Measurements from ENCODE around the gene EPHX1. TPM values are rescaled to one million over a fixed set of nuclear protein-coding genes. Genes with fewer than 3 reads are reported as not detected.

Gene EPHX1
- total RNA-seq, 5 donors from 2014 or later (not counting 1 experiment from before 2014, with no cell fraction given) = 0.98 to 5.2 (median 3.7) TPM

- Mint-ChIP-seq H3K4me1 (peaks cover 32 to 38% (median 34%) of the 10 kb centered on the region in 3 donors), H3K27me3 (no peaks in the 10 kb centered on the region), H3K4me3 (no peak overlapping the region), H3K27ac (peak overlapping the region; percentile 23 to 81), H3K9me3 (no peaks in the 10 kb centered on the region), H3K36me3 (no peaks in the 10 kb centered on the region)
- Histone ChIP-seq H3K27me3 (replicated peaks in 1 of 2; ENCODE audit: control insufficient read depth in 2 of 2, extremely low read depth in 1 of 2, insufficient read depth in 2 of 2, low read length in 1 of 2) (no peaks in the 10 kb centered on the region), H3K4me3 (ENCODE audit: control insufficient read depth in 1 of 2, extremely low read depth in 1 of 2, low read length in 1 of 2) (no peak overlapping the region), H3K36me3 (ENCODE audit: control insufficient read depth in 2 of 2, extremely low read depth in 1 of 2, insufficient read depth in 1 of 2, low read length in 1 of 2) (no peaks in the 10 kb centered on the region), H3K27ac (ENCODE audit: low read length) (no peak overlapping the region), H3K9me3 (no peaks in the 10 kb centered on the region), H3K4me1 (ENCODE audit: control insufficient read depth in 1 of 2, extremely low read depth in 1 of 2, insufficient read depth in 2 of 2, low read length in 2 of 2) (peaks cover 0 to 34% of the 10 kb centered on the region in 2 experiments)
- WGBS (ENCODE audit: insufficient coverage) = no CpG with 5 or more reads among the region's 1 CpG
- no peak for ATAC-seq (replicated peaks in 1 of 4)
- no peak for DNase-seq
- ChIA-PET CTCF (no interaction called here), POLR2A (interaction anchor here (0.5 to 0.6 kb wide), 2 partner anchors 113 to 280 kb away, joined by 3 to 5 read pairs; no protein-coding TSS in a partner anchor)
Observed at GRCh38 chr1:225840223-225840610, 30.3 kb downstream of the EPHX1 start.

- Mint-ChIP-seq H3K4me1 (peaks cover 32 to 38% (median 34%) of the 10 kb centered on the region in 3 donors), H3K36me3 (no peaks in the 10 kb centered on the region), H3K9me3 (no peaks in the 10 kb centered on the region), H3K27me3 (no peaks in the 10 kb centered on the region), H3K4me3 (no peak overlapping the region), H3K27ac (peak overlapping the region; percentile 16 to 81)
- ATAC-seq (replicated peaks in 1 of 4) (no peak), DNase-seq (no peak)
- Histone ChIP-seq H3K9me3 (no peaks in the 10 kb centered on the region), H3K27me3 (replicated peaks in 1 of 2; ENCODE audit: control insufficient read depth in 2 of 2, extremely low read depth in 1 of 2, insufficient read depth in 2 of 2, low read length in 1 of 2) (no peaks in the 10 kb centered on the region), H3K4me1 (ENCODE audit: control insufficient read depth in 1 of 2, extremely low read depth in 1 of 2, insufficient read depth in 2 of 2, low read length in 2 of 2) (peaks cover 0 to 34% of the 10 kb centered on the region in 2 experiments), H3K27ac (ENCODE audit: low read length) (no peak overlapping the region), H3K36me3 (ENCODE audit: control insufficient read depth in 2 of 2, extremely low read depth in 1 of 2, insufficient read depth in 1 of 2, low read length in 1 of 2) (no peaks in the 10 kb centered on the region), H3K4me3 (ENCODE audit: control insufficient read depth in 1 of 2, extremely low read depth in 1 of 2, low read length in 1 of 2) (no peak overlapping the region)
- ChIA-PET CTCF (no interaction called here), POLR2A (interaction anchor here (0.5 to 0.7 kb wide), 2 partner anchors 113 to 277 kb away, joined by 4 to 5 read pairs; no protein-coding TSS in a partner anchor)
- 100% methylated on average over 2 of the region's 4 CpGs for WGBS (ENCODE audit: insufficient coverage)
Observed at GRCh38 chr1:225840713-225841112, 30.8 kb downstream of the EPHX1 start.

- Histone ChIP-seq H3K9me3 (no peaks in the 10 kb centered on the region), H3K27ac (ENCODE audit: low read length) (peak overlapping the region; percentile 15), H3K27me3 (replicated peaks in 1 of 2; ENCODE audit: control insufficient read depth in 2 of 2, extremely low read depth in 1 of 2, insufficient read depth in 2 of 2, low read length in 1 of 2) (no peaks in the 10 kb centered on the region), H3K36me3 (ENCODE audit: control insufficient read depth in 2 of 2, extremely low read depth in 1 of 2, insufficient read depth in 1 of 2, low read length in 1 of 2) (peaks cover 8 to 13% of the 10 kb centered on the region in 2 donors), H3K4me1 (ENCODE audit: control insufficient read depth in 1 of 2, extremely low read depth in 1 of 2, insufficient read depth in 2 of 2, low read length in 2 of 2) (peaks cover 0 to 45% of the 10 kb centered on the region in 2 experiments), H3K4me3 (ENCODE audit: control insufficient read depth in 1 of 2, extremely low read depth in 1 of 2, low read length in 1 of 2) (no peak overlapping the region)
- Mint-ChIP-seq H3K27me3 (no peaks in the 10 kb centered on the region), H3K9me3 (no peaks in the 10 kb centered on the region), H3K4me1 (peaks cover 35 to 50% (median 40%) of the 10 kb centered on the region in 3 donors), H3K27ac (peak overlapping the region; percentile 75 to 80), H3K36me3 (peaks cover 8% of the 10 kb centered on the region), H3K4me3 (no peak overlapping the region)
- ATAC-seq (replicated peaks in 1 of 4) (peak; percentile 36 to 60 (median 50)), DNase-seq (peak in 6 of 35 experiments; percentile 7 to 37 (median 18))
- 61% methylated on average over 10 of the region's 12 CpGs for WGBS (ENCODE audit: insufficient coverage)
- CTCF ChIA-PET = interaction anchor here (0.6 to 0.7 kb wide), 3 partner anchors 146 to 1426 kb away, joined by 3 to 4 read pairs (median 3); no protein-coding TSS in a partner anchor
- POLR2A ChIA-PET = interaction anchor here in 1 of 2 donors (0.7 kb wide), 1 partner anchor 9 kb away, joined by 6 read pairs; no protein-coding TSS in a partner anchor
Observed at GRCh38 chr1:225842074-225842473, 32.1 kb downstream of the EPHX1 start.

- H3K4me1 Mint-ChIP-seq = peaks cover 43 to 54% (median 47%) of the 10 kb centered on the region in 3 donors
- H3K27me3 Mint-ChIP-seq = no peaks in the 10 kb centered on the region
- Histone ChIP-seq H3K4me1 (ENCODE audit: control insufficient read depth in 1 of 2, extremely low read depth in 1 of 2, insufficient read depth in 2 of 2, low read length in 2 of 2) (peaks cover 0 to 53% of the 10 kb centered on the region in 2 experiments), H3K36me3 (ENCODE audit: control insufficient read depth in 2 of 2, extremely low read depth in 1 of 2, insufficient read depth in 1 of 2, low read length in 1 of 2) (peaks cover 9 to 19% of the 10 kb centered on the region in 2 donors), H3K27me3 (replicated peaks in 1 of 2; ENCODE audit: control insufficient read depth in 2 of 2, extremely low read depth in 1 of 2, insufficient read depth in 2 of 2, low read length in 1 of 2) (no peaks in the 10 kb centered on the region), H3K27ac (ENCODE audit: low read length) (peak overlapping the region; percentile 15), H3K4me3 (ENCODE audit: control insufficient read depth in 1 of 2, extremely low read depth in 1 of 2, low read length in 1 of 2) (no peak overlapping the region), H3K9me3 (no peaks in the 10 kb centered on the region)
- ChIA-PET POLR2A (no interaction called here), CTCF (interaction anchor here (0.6 to 0.7 kb wide), 2 partner anchors 471 to 1427 kb away, joined by 3 read pairs; no protein-coding TSS in a partner anchor)
- peak overlapping the region; percentile 75 to 80 for H3K27ac Mint-ChIP-seq
- ATAC-seq (replicated peaks in 1 of 4) = no peak
- H3K4me3 Mint-ChIP-seq = no peak overlapping the region
- no peaks in the 10 kb centered on the region for H3K9me3 Mint-ChIP-seq
- H3K36me3 Mint-ChIP-seq = peaks cover 8% of the 10 kb centered on the region
- DNase-seq = no peak
- whole genome bisulfite sequencing (ENCODE audit: insufficient coverage) = 98% methylated on average over 5 of the region's 6 CpGs
Observed at GRCh38 chr1:225842788-225843425, 33.0 kb downstream of the EPHX1 start.

- H3K4me3 Mint-ChIP-seq = no peak overlapping the region
- no peak for ATAC-seq (replicated peaks in 1 of 4)
- POLR2A ChIA-PET = interaction anchor here in 1 of 2 donors (0.5 kb wide), 1 partner anchor 73 kb away, joined by 8 read pairs; no protein-coding TSS in a partner anchor
Observed at GRCh38 chr1:225843426-225843795, 33.5 kb downstream of the EPHX1 start.

GRCh38 chr1:225844236-225845061 lies 34.5 kb downstream of the EPHX1 start:
- H3K27me3 Mint-ChIP-seq = no peaks in the 10 kb centered on the region
- POLR2A ChIA-PET = no interaction called here

More at GRCh38 chr1:225843426-225843795, 33.5 kb downstream of the EPHX1 start:
- peak overlapping the region; percentile 69 to 75 for H3K27ac Mint-ChIP-seq
- peaks cover 9 to 24% of the 10 kb centered on the region in 2 donors for H3K36me3 ChIP-seq (ENCODE audit: control insufficient read depth in 2 of 2, extremely low read depth in 1 of 2, insufficient read depth in 1 of 2, low read length in 1 of 2)
- no peak for DNase-seq
- H3K9me3 ChIP-seq = no peaks in the 10 kb centered on the region
- H3K36me3 Mint-ChIP-seq = peaks cover 11% of the 10 kb centered on the region
- CTCF ChIA-PET = no interaction called here
- H3K4me1 ChIP-seq (ENCODE audit: control insufficient read depth in 1 of 2, extremely low read depth in 1 of 2, insufficient read depth in 2 of 2, low read length in 2 of 2) = peaks cover 4 to 56% of the 10 kb centered on the region in 2 experiments
- no peaks in the 10 kb centered on the region for H3K9me3 Mint-ChIP-seq
- 83% methylated on average over 3 of the region's 6 CpGs for WGBS (ENCODE audit: insufficient coverage)
- no peaks in the 10 kb centered on the region for H3K27me3 Mint-ChIP-seq
- no peak overlapping the region for H3K27ac ChIP-seq (ENCODE audit: low read length)
- H3K4me1 Mint-ChIP-seq = peaks cover 48 to 54% (median 49%) of the 10 kb centered on the region in 3 donors
- no peaks in the 10 kb centered on the region for H3K27me3 ChIP-seq (replicated peaks in 1 of 2; ENCODE audit: control insufficient read depth in 2 of 2, extremely low read depth in 1 of 2, insufficient read depth in 2 of 2, low read length in 1 of 2)
- no peak overlapping the region for H3K4me3 ChIP-seq (ENCODE audit: control insufficient read depth in 1 of 2, extremely low read depth in 1 of 2, low read length in 1 of 2)

More at GRCh38 chr1:225844236-225845061, 34.5 kb downstream of the EPHX1 start:
- peaks cover 57 to 59% (median 58%) of the 10 kb centered on the region in 3 donors for H3K4me1 Mint-ChIP-seq
- no peak overlapping the region for H3K4me3 Mint-ChIP-seq
- no peak overlapping the region for H3K27ac ChIP-seq (ENCODE audit: low read length)
- CTCF ChIA-PET = interaction anchor here in 1 of 2 donors (0.5 kb wide), 1 partner anchor 276 kb away, joined by 3 read pairs; no protein-coding TSS in a partner anchor
- peak overlapping the region in 1 of 2 donors; percentile 75 for H3K27ac Mint-ChIP-seq
- H3K9me3 Mint-ChIP-seq = no peaks in the 10 kb centered on the region
- peaks cover 0 to 2% of the 10 kb centered on the region in 2 experiments for H3K27me3 ChIP-seq (replicated peaks in 1 of 2; ENCODE audit: control insufficient read depth in 2 of 2, extremely low read depth in 1 of 2, insufficient read depth in 2 of 2, low read length in 1 of 2)
- H3K4me3 ChIP-seq (ENCODE audit: control insufficient read depth in 1 of 2, extremely low read depth in 1 of 2, low read length in 1 of 2) = no peak overlapping the region
- H3K4me1 ChIP-seq (ENCODE audit: control insufficient read depth in 1 of 2, extremely low read depth in 1 of 2, insufficient read depth in 2 of 2, low read length in 2 of 2) = peaks cover 13 to 56% of the 10 kb centered on the region in 2 experiments
- no peak for DNase-seq
- H3K36me3 Mint-ChIP-seq = peaks cover 13% of the 10 kb centered on the region
- ATAC-seq (replicated peaks in 1 of 4) = no peak
- peaks cover 12 to 34% of the 10 kb centered on the region in 2 donors for H3K36me3 ChIP-seq (ENCODE audit: control insufficient read depth in 2 of 2, extremely low read depth in 1 of 2, insufficient read depth in 1 of 2, low read length in 1 of 2)
- H3K9me3 ChIP-seq = no peaks in the 10 kb centered on the region
- WGBS (ENCODE audit: insufficient coverage) = 89% methylated on average over 13 of the region's 18 CpGs
